Neural progenitor cell (in vitro differentiated cells): ENCODE measurements around the gene HOMER2. TPM values are rescaled to one million over a fixed set of nuclear protein-coding genes. Genes with fewer than 3 reads are reported as not detected.

Source experiments
- DNase-seq: peaks from one replicate; pipeline ENCODE4 v3.0.0-alpha.2; 2016; ENCODE audit warnings: low spot score
- H2AFZ ChIP-seq: fragments of 200-600 bp; sonication (generic); replicated peaks from 2 replicates; pipeline ENCODE4 v1.6.1; 2016; ENCODE audit warnings: antibody characterized with exemption
- H3F3A ChIP-seq: fragments of 200-600 bp; sonication (generic); 2 replicates; pipeline ENCODE4 v1.6.1; 2016; ENCODE audit warnings: antibody characterized with exemption, low read depth
- H3K27ac ChIP-seq: fragments of 200-600 bp; sonication (generic); 2 replicates; pipeline ENCODE4 v1.5.1; 2016; ENCODE audit warnings: mild to moderate bottlenecking
- H3K27me3 ChIP-seq: fragments of 200-600 bp; sonication (generic); 2 replicates; pipeline ENCODE4 v1.6.1; 2016; ENCODE audit warnings: mild to moderate bottlenecking, moderate library complexity
- H3K36me3 ChIP-seq: fragments of 200-600 bp; sonication (generic); 2 replicates; pipeline ENCODE4 v1.5.1; 2016
- H3K4me1 ChIP-seq: fragments of 200-600 bp; sonication (generic); 2 replicates; pipeline ENCODE4 v1.6.1; 2016; ENCODE audit warnings: mixed run types
- H3K4me2 ChIP-seq: fragments of 200-600 bp; sonication (generic); 2 replicates; pipeline ENCODE4 v1.6.1; 2016
- H3K4me3 ChIP-seq: fragments of 200-600 bp; sonication (generic); 2 replicates; pipeline ENCODE4 v1.5.1; 2016
- H3K79me2 ChIP-seq: fragments of 200-600 bp; sonication (generic); 2 replicates; pipeline ENCODE4 v1.6.1; 2016; ENCODE audit warnings: low read depth
- H3K9ac ChIP-seq: fragments of 200-600 bp; sonication (generic); 2 replicates; pipeline ENCODE4 v1.6.1; 2016
- H3K9me3 ChIP-seq: fragments of 200-600 bp; sonication (generic); 2 replicates; pipeline ENCODE4 v1.5.1; 2016; ENCODE audit warnings: low read depth
- H4K20me1 ChIP-seq: fragments of 200-600 bp; sonication (generic); 2 replicates; pipeline ENCODE4 v1.6.1; 2016; ENCODE audit warnings: low read depth
- H3K27ac Mint-ChIP-seq: 3 replicates; pipeline ENCODE4 v1.8.0; 2021; ENCODE audit warnings: mixed read lengths
- H3K27me3 Mint-ChIP-seq: 2 replicates; pipeline ENCODE4 v1.8.0; 2022; ENCODE audit warnings: low read depth, mild to moderate bottlenecking, inconsistent platforms, moderate library complexity, mixed read lengths; ENCODE audit not compliant: insufficient read depth
- H3K36me3 Mint-ChIP-seq: 3 replicates; pipeline ENCODE4 v1.8.0; 2021; ENCODE audit warnings: mixed read lengths
- H3K4me1 Mint-ChIP-seq: 3 replicates; pipeline ENCODE4 v1.8.0; 2021; ENCODE audit warnings: mixed read lengths
- H3K4me3 Mint-ChIP-seq: 3 replicates; pipeline ENCODE4 v1.8.0; 2021; ENCODE audit warnings: mild to moderate bottlenecking, moderate library complexity, mixed read lengths
- H3K9me3 Mint-ChIP-seq: 3 replicates; pipeline ENCODE4 v1.8.0; 2020; ENCODE audit warnings: mixed read lengths
- CTCF ChIP-seq: fragments of 200-600 bp; sonication (generic); IDR thresholded peaks from 2 replicates; pipeline ENCODE4 v1.5.1; 2017; ENCODE audit warnings: antibody characterized with exemption, mild to moderate bottlenecking
- EZH2 ChIP-seq: fragments of 200-600 bp; sonication (generic); IDR thresholded peaks from 2 replicates; pipeline ENCODE4 v1.6.1; 2017; ENCODE audit warnings: antibody characterized with exemption, mild to moderate bottlenecking, moderate library complexity
- EZH2phosphoT487 ChIP-seq: fragments of 200-600 bp; sonication (generic); IDR thresholded peaks from 2 replicates; pipeline ENCODE4 v1.6.1; 2017; ENCODE audit warnings: antibody characterized with exemption
- total RNA-seq: library from RNA; depleted of rRNA; stranded (reverse); fragments of >200 nt; gene quantifications from 2 replicates; pipeline ENCODE4 v1.2.3, GENCODE V29; 2015; ENCODE audit warnings: low replicate concordance

HOMER2 gene
- total RNA-seq, 1 donor from 2014 or later: 259 TPM

DNA sequence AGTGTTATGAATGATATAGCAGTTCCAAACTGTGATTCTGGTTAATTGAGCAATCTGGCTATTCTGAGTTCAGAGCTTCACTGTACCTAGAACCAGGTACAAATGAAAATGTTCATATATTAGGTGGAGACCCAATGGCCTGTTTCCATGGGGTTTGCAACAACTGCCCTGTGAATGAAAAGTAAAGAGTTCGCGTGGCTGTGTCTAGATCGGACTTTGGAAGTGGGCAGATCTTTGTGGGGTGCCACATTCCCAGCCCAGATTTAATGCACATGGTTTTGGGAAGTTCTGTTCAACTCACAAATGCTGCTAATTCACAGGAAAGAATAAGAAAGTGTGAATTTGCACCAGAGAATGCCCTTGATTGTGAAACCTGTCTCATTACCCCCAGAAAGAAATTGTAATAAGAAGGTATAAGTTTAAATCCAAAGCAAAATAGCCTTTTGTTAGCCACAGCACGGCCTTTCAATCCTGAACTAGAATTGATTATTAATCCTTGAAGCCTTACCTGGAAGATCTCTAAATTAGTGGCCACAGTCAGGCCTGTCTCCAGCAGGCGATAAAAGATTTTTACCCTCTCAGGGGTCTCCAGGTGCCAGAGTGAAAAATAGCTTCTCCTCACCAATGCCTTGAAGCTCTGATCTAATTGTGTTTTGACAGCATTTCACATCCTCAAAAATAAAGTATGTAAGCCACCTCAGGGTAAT lies 120.5 kb downstream of the HOMER2 start:
- Histone ChIP-seq H2AFZ (no peak overlapping the region), H3K79me2 (no peaks in the 10 kb centered on the region), H3K36me3 (no peaks in the 10 kb centered on the region), H3K9ac (no peak overlapping the region), H3K4me3 (no peak overlapping the region), H3K9me3 (no peaks in the 10 kb centered on the region), H3K27me3 (no peaks in the 10 kb centered on the region), H3K4me1 (no peaks in the 10 kb centered on the region), H3K27ac (no peak overlapping the region), H4K20me1 (no peaks in the 10 kb centered on the region), H3F3A (no peaks in the 10 kb centered on the region), H3K4me2 (no peak overlapping the region)
- peaks cover 30% of the 10 kb centered on the region for H3K36me3 Mint-ChIP-seq
- H3K27me3 Mint-ChIP-seq: peaks cover 6% of the 10 kb centered on the region
- H3K27ac Mint-ChIP-seq: no peak overlapping the region
- DNase-seq: no peak
- H3K4me1 Mint-ChIP-seq: peaks cover 15% of the 10 kb centered on the region
- TF ChIP-seq EZH2phosphoT487: no peak
- no peak for TF ChIP-seq EZH2
- no peak for TF ChIP-seq CTCF
- no peak overlapping the region for H3K4me3 Mint-ChIP-seq
- H3K9me3 Mint-ChIP-seq: no peaks in the 10 kb centered on the region

DNA sequence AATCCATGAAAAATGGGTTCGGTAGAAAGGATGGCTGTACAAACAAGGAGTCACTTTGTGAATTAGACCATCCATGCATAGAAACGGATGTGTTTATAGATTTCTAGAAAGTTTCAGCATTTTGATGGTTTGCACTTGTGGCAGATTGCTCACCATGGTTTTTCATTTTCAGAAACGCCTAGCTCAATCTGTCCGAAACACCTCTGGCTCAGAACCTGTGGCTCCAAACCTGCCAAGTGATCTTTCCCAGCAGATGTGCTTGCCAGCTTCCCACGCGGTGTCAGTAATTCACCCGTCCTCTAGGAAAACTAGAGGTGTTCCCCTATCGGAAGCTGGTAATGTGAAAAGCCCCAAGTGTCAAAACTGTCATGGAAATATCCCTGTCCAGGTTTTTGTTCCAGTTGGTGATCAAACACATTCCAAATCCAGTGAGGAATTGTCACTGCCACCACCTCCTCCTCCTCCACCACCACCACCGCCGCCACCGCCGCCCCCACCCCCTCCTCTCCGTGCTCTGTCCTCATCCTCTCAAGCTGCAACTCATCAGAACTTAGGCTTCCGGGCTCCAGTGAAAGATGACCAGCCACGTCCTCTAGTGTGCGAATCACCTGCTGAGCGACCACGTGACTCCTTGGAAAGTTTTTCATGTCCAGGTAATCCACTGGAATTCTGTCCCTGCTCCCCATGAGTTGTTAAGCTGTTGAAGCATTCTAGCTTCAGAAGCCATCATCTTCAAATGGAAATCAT lies 121.9 kb downstream of the HOMER2 start:
- H3K36me3 ChIP-seq: no peaks in the 10 kb centered on the region
- H3K4me1 ChIP-seq: no peaks in the 10 kb centered on the region
- Mint-ChIP-seq H3K4me3 (no peak overlapping the region), H3K36me3 (peaks cover 33% of the 10 kb centered on the region), H3K9me3 (no peaks in the 10 kb centered on the region), H3K27ac (no peak overlapping the region), H3K27me3 (peaks cover 4% of the 10 kb centered on the region), H3K4me1 (peaks cover 15% of the 10 kb centered on the region)
- no peak overlapping the region for H3K9ac ChIP-seq
- TF ChIP-seq CTCF (no peak), EZH2 (no peak), EZH2phosphoT487 (no peak)
- H3K79me2 ChIP-seq: no peaks in the 10 kb centered on the region
- no peak overlapping the region for H3K4me3 ChIP-seq
- no peak overlapping the region for H2AFZ ChIP-seq
- H3K27me3 ChIP-seq: no peaks in the 10 kb centered on the region
- H3K27ac ChIP-seq: no peak overlapping the region
- DNase-seq: no peak
- H3F3A ChIP-seq: no peaks in the 10 kb centered on the region
- no peaks in the 10 kb centered on the region for H4K20me1 ChIP-seq
- no peaks in the 10 kb centered on the region for H3K9me3 ChIP-seq
- no peak overlapping the region for H3K4me2 ChIP-seq

GRCh38 chr15:82829234-82829633 lies 123.3 kb downstream of the HOMER2 start:
- H3K9me3 ChIP-seq: no peaks in the 10 kb centered on the region
- Mint-ChIP-seq H3K27me3 (peaks cover 4% of the 10 kb centered on the region), H3K4me3 (no peak overlapping the region), H3K9me3 (no peaks in the 10 kb centered on the region), H3K4me1 (peaks cover 15% of the 10 kb centered on the region), H3K27ac (no peak overlapping the region), H3K36me3 (peaks cover 31% of the 10 kb centered on the region)
- H3F3A ChIP-seq: no peaks in the 10 kb centered on the region
- H3K27me3 ChIP-seq: no peaks in the 10 kb centered on the region
- H3K79me2 ChIP-seq: no peaks in the 10 kb centered on the region
- no peak overlapping the region for H2AFZ ChIP-seq
- H4K20me1 ChIP-seq: no peaks in the 10 kb centered on the region
- no peak for DNase-seq
- TF ChIP-seq CTCF (no peak), EZH2 (no peak), EZH2phosphoT487 (no peak)
- H3K4me1 ChIP-seq: no peaks in the 10 kb centered on the region
- H3K4me2 ChIP-seq: no peak overlapping the region
- no peaks in the 10 kb centered on the region for H3K36me3 ChIP-seq
- no peak overlapping the region for H3K4me3 ChIP-seq
- H3K27ac ChIP-seq: no peak overlapping the region
- H3K9ac ChIP-seq: no peak overlapping the region
